Epidermal melanocyte (primary cell): ENCODE measurements around the gene APEX2.
"Not testable (repeated sequence)": the region's sequence is repeated elsewhere in the genome, so short reads cannot be mapped to it uniquely, and the experiment has no call there.

Source experiments
- DNase-seq: peaks from one replicate; pipeline ENCODE4 v3.0.0; 2011; ENCODE audit warnings: low spot score; ENCODE audit not compliant: insufficient read length

The APEX2 gene

GRCh38 chrX:55008571-55009358, 8.6 kb downstream of the APEX2 start:
- no peak for DNase-seq

- DNase-seq: no peak
Observed at GRCh38 chrX:55011294-55011693, 11.1 kb downstream of the APEX2 start.

- DNase-seq: no peak
Observed at GRCh38 chrX:55014897-55015299, 14.7 kb downstream of the APEX2 start.

- no peak for DNase-seq
Observed at GRCh38 chrX:55026143-55026542, 26.0 kb downstream of the APEX2 start.

- no peak for DNase-seq
Observed at GRCh38 chrX:55026840-55027239, 26.7 kb downstream of the APEX2 start.

GRCh38 chrX:55028040-55028439, 27.9 kb downstream of the APEX2 start:
- DNase-seq: no peak

- no peak for DNase-seq
Observed at GRCh38 chrX:55028611-55029010, 28.4 kb downstream of the APEX2 start.

GRCh38 chrX:55029291-55029690, 29.1 kb downstream of the APEX2 start:
- DNase-seq: no peak

- DNase-seq: no peak
Observed at GRCh38 chrX:55030271-55031205, 30.4 kb downstream of the APEX2 start, which contains the start of gene ALAS2. TSS of gene ALAS2 (minus strand) at chrX:55030977. CDS start at chrX:55026000, 4,977 bp downstream.

- DNase-seq: no peak
Observed at GRCh38 chrX:55033429-55033828, 33.3 kb downstream of the APEX2 start.

GRCh38 chrX:55039471-55039870, 39.3 kb downstream of the APEX2 start:
- DNase-seq: no peak

GRCh38 chrX:55041514-55041913, 41.4 kb downstream of the APEX2 start:
- no peak for DNase-seq

- not testable (repeated sequence) for DNase-seq
Observed at GRCh38 chrX:55050599-55050998, 50.4 kb downstream of the APEX2 start.

- no peak for DNase-seq
Observed at GRCh38 chrX:55056820-55057674, 56.9 kb downstream of the APEX2 start.

GRCh38 chrX:55057675-55058249, 57.6 kb downstream of the APEX2 start:
- no peak for DNase-seq
